OCI-LY7 (cell line): Measurements from ENCODE around the gene PNCK. TPM values are rescaled to one million over a fixed set of nuclear protein-coding genes. Genes with fewer than 3 reads are reported as not detected.
A peak's percentile ranks its signal among the peaks of the same experiment; 100 is the strongest.

Source experiments
- BruUV-seq: library from RNA; stranded (reverse); fragments of 400-500 nt; replicated peaks from 2 replicates; lab custom pipeline; 2021; lab: Mats Ljungman, UMichigan
- CTCF ChIA-PET: fragments of 300-600 bp; sonication (Branson Sonifier 250); formaldehyde crosslinking; loops from one replicate; lab custom pipeline; 2022; ENCODE audit warnings: antibody characterized with exemption; ENCODE audit not compliant: unreplicated experiment; lab: Charles Lee
- POLR2A ChIA-PET: fragments of 300-600 bp; sonication (Branson Sonifier 250); formaldehyde crosslinking; loops from one replicate; lab custom pipeline; 2022; ENCODE audit warnings: antibody characterized with exemption; lab: Charles Lee
- DNase-seq: peaks from one replicate; pipeline ENCODE4 v3.0.0-alpha.2; 2015; ENCODE audit warnings: low spot score
- H2AFZ ChIP-seq: fragments of 200-600 bp; sonication (generic), shearing (Covaris generic); 2 replicates; pipeline ENCODE4 v1.6.1; 2014; ENCODE audit warnings: mild to moderate bottlenecking, antibody characterized with exemption, low read length, moderate library complexity
- H3K27ac ChIP-seq: fragments of 200-600 bp; sonication (generic); 2 replicates; pipeline ENCODE4 v1.5.1; 2014; ENCODE audit warnings: mixed run types, low read depth, mild to moderate bottlenecking, moderate library complexity, low read length, inconsistent platforms; ENCODE audit not compliant: poor library complexity, severe bottlenecking
- H3K36me3 ChIP-seq: fragments of 200-600 bp; sonication (generic); 2 replicates; pipeline ENCODE4 v1.6.1; 2014; ENCODE audit warnings: mild to moderate bottlenecking, antibody characterized with exemption, low read length, moderate library complexity, mixed read lengths; ENCODE audit not compliant: insufficient read depth
- H3K4me1 ChIP-seq: fragments of 200-600 bp; sonication (generic); 2 replicates; pipeline ENCODE4 v1.5.1; 2014; ENCODE audit warnings: mild to moderate bottlenecking, low read length; ENCODE audit not compliant: insufficient read depth, poor library complexity, severe bottlenecking
- H3K4me2 ChIP-seq: fragments of 200-600 bp; sonication (generic); 2 replicates; pipeline ENCODE4 v1.6.1; 2014; ENCODE audit warnings: mild to moderate bottlenecking, low read length
- H3K4me3 ChIP-seq: fragments of 200-600 bp; sonication (generic); 2 replicates; pipeline ENCODE4 v1.5.1; 2014; ENCODE audit warnings: mild to moderate bottlenecking, low read depth, low read length; ENCODE audit not compliant: poor library complexity, severe bottlenecking
- H3K79me2 ChIP-seq: fragments of 200-600 bp; sonication (generic); 2 replicates; pipeline ENCODE4 v1.6.1; 2016; ENCODE audit warnings: low read depth, mild to moderate bottlenecking, low read length, moderate library complexity, mixed read lengths; ENCODE audit not compliant: insufficient read depth
- H3K9me2 ChIP-seq: fragments of 200-600 bp; sonication (generic); 2 replicates; pipeline ENCODE4 v1.6.1; 2016; ENCODE audit warnings: mild to moderate bottlenecking, low read length, mixed read lengths; ENCODE audit not compliant: insufficient read depth
- H3K9me3 ChIP-seq: fragments of 200-600 bp; sonication (generic); 2 replicates; pipeline ENCODE4 v1.6.1; 2014; ENCODE audit warnings: mild to moderate bottlenecking, mixed run types, low read length, mixed read lengths
- H4K20me1 ChIP-seq: fragments of 200-600 bp; sonication (generic); 2 replicates; pipeline ENCODE4 v1.6.1; 2014; ENCODE audit warnings: mild to moderate bottlenecking, antibody characterized with exemption, low read length, moderate library complexity, mixed read lengths; ENCODE audit not compliant: insufficient read depth
- EZH2phosphoT487 ChIP-seq: fragments of 200-600 bp; sonication (generic); IDR thresholded peaks from 2 replicates; pipeline ENCODE4 v1.6.1; 2018; ENCODE audit warnings: low read depth, borderline replicate concordance, mild to moderate bottlenecking, mixed run types, antibody characterized with exemption, low read length, moderate library complexity, mixed read lengths
- intact Hi-C: fragments of 100-400 bp; cut with micrococcal nuclease; formaldehyde crosslinking; loops from one replicate; pipeline ENCODE4 v1.10.0; 2022; ENCODE audit not compliant: unreplicated experiment
- total RNA-seq, 2 experiments: library from RNA; depleted of rRNA in 1 of 2; stranded (reverse); fragments of >200 nt in 1 of 2; shearing (Covaris generic) in 1 of 2; gene quantifications; 2 replicates each; pipeline ENCODE4 v1.2.3, GENCODE V29; 2014 to 2022
- TF ChIP-seq, protein P1 (sequence below): fragments of 200-600 bp; sonication (generic); conservative IDR thresholded peaks from 2 replicates; pipeline ENCODE4 v1.5.1; 2014; ENCODE audit warnings: mild to moderate bottlenecking, antibody characterized with exemption, low read length, moderate library complexity, mixed read lengths

PNCK gene
- total RNA-seq, 2 experiments from 2014 or later: 0.19 TPM; not detected in 1

GRCh38 chrX:153687121-153688039, 13.8 kb upstream of the PNCK start, which contains the start of gene SLC6A8:
SLC6A8 (plus strand) TSS chrX:153687926; CDS start chrX:153688575, 649 bp downstream.
- Histone ChIP-seq H3K9me2 (no peaks in the 10 kb centered on the region), H3K79me2 (no peaks in the 10 kb centered on the region), H3K36me3 (no peaks in the 10 kb centered on the region), H3K4me2 (peak within 1 kb of the TSS; percentile 51), H3K4me3 (peak within 1 kb of the TSS; percentile 47), H3K4me1 (no peaks in the 10 kb centered on the region), H2AFZ (no peak within 1 kb of the TSS), H3K9me3 (no peaks in the 10 kb centered on the region), H4K20me1 (no peaks in the 10 kb centered on the region), H3K27ac (no peak within 1 kb of the TSS)
- ChIA-PET POLR2A (no interaction called here), CTCF (no interaction called here)
- peak; percentile 31 for DNase-seq
- BruUV-seq: no TSS peak
- TF ChIP-seq, protein P1, sequence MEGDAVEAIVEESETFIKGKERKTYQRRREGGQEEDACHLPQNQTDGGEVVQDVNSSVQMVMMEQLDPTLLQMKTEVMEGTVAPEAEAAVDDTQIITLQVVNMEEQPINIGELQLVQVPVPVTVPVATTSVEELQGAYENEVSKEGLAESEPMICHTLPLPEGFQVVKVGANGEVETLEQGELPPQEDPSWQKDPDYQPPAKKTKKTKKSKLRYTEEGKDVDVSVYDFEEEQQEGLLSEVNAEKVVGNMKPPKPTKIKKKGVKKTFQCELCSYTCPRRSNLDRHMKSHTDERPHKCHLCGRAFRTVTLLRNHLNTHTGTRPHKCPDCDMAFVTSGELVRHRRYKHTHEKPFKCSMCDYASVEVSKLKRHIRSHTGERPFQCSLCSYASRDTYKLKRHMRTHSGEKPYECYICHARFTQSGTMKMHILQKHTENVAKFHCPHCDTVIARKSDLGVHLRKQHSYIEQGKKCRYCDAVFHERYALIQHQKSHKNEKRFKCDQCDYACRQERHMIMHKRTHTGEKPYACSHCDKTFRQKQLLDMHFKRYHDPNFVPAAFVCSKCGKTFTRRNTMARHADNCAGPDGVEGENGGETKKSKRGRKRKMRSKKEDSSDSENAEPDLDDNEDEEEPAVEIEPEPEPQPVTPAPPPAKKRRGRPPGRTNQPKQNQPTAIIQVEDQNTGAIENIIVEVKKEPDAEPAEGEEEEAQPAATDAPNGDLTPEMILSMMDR: peak; percentile 63
- TF ChIP-seq EZH2phosphoT487: no peak
- intact Hi-C loops: loop anchor here (10.0 kb wide), 1 partner anchor 77 kb away; the partner anchor contains the start of gene PLXNB3

- Histone ChIP-seq H3K9me3 (no peaks in the 10 kb centered on the region), H3K4me1 (no peaks in the 10 kb centered on the region), H3K36me3 (no peaks in the 10 kb centered on the region), H4K20me1 (no peaks in the 10 kb centered on the region), H2AFZ (no peak overlapping the region), H3K9me2 (no peaks in the 10 kb centered on the region), H3K4me3 (no peak overlapping the region), H3K79me2 (no peaks in the 10 kb centered on the region), H3K4me2 (no peak overlapping the region), H3K27ac (no peak overlapping the region)
- no TSS peak for BruUV-seq
- CTCF ChIA-PET: no interaction called here
- TF ChIP-seq, protein P1: no peak
- TF ChIP-seq EZH2phosphoT487: no peak
- intact Hi-C loops: loop anchor here (10.0 kb wide), 1 partner anchor 78 kb away; the partner anchor contains the start of gene PLXNB3
- POLR2A ChIA-PET: no interaction called here
- no peak for DNase-seq
Measured at GRCh38 chrX:153686711-153687110, 13.1 kb upstream of the PNCK start.
